Nephron (organoid): ENCODE measurements around the gene CPNE5.
A peak's percentile ranks its signal among the peaks of the same experiment; 100 is the strongest.

Experiments used
- H3K27ac Mint-ChIP-seq, 3 experiments: 2 replicates each; pipeline ENCODE4 v1.8.0; 2020; ENCODE audit warnings: mixed read lengths in 3 of 3, mild to moderate bottlenecking in 2 of 3, moderate library complexity in 1 of 3
- H3K27me3 Mint-ChIP-seq: 2 replicates; pipeline ENCODE4 v1.8.0; 2021; ENCODE audit warnings: low read depth, mild to moderate bottlenecking, moderate library complexity, mixed read lengths
- H3K36me3 Mint-ChIP-seq: 2 replicates; pipeline ENCODE4 v1.8.0; 2020; ENCODE audit warnings: low read depth, mixed read lengths
- H3K4me1 Mint-ChIP-seq: 2 replicates; pipeline ENCODE4 v1.8.0; 2020; ENCODE audit warnings: mixed read lengths
- H3K4me3 Mint-ChIP-seq, 3 experiments: 2 replicates each; pipeline ENCODE4 v1.8.0; 2020; ENCODE audit warnings: mild to moderate bottlenecking in 3 of 3, mixed read lengths in 3 of 3, moderate library complexity in 2 of 3
- H3K9me3 Mint-ChIP-seq: 2 replicates; pipeline ENCODE4 v1.8.0; 2020; ENCODE audit warnings: mixed read lengths
- CTCF ChIP-seq, 3 experiments: fragments of 200-600 bp; sonication (generic); IDR thresholded peaks; one replicate each; pipeline ENCODE4 v1.5.0; 2021; ENCODE audit warnings: antibody characterized with exemption in 3 of 3; ENCODE audit not compliant: unreplicated experiment in 3 of 3

The CPNE5 gene

DNA sequence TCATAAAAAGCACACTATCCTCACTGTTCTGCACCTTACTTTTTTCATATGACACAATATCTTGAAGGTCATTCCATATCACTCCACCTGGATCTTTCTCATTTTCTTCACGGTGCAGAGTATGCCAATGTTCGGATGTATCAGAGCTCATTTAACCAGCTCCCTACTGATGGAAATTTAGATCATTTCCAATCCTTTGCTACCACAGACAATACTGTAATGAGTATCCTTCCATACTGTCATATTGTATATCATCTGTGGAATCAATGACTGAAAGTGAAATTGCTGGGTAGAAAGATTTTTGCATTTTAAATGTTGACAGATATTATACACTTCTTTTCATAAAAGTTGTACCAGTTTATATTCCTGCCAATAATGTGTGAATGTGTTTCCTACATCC, 143.8 kb downstream of the CPNE5 start:
- no peaks in the 10 kb centered on the region for H3K9me3 Mint-ChIP-seq
- H3K27ac Mint-ChIP-seq = no peak overlapping the region
- H3K27me3 Mint-ChIP-seq = peaks cover 11% of the 10 kb centered on the region
- H3K4me1 Mint-ChIP-seq = no peaks in the 10 kb centered on the region
- no peaks in the 10 kb centered on the region for H3K36me3 Mint-ChIP-seq
- no peak overlapping the region for H3K4me3 Mint-ChIP-seq
- no peak for TF ChIP-seq CTCF (IDR thresholded peaks at IDR 0.05; ENCODE audit: unreplicated experiment in 3 of 3)

DNA sequence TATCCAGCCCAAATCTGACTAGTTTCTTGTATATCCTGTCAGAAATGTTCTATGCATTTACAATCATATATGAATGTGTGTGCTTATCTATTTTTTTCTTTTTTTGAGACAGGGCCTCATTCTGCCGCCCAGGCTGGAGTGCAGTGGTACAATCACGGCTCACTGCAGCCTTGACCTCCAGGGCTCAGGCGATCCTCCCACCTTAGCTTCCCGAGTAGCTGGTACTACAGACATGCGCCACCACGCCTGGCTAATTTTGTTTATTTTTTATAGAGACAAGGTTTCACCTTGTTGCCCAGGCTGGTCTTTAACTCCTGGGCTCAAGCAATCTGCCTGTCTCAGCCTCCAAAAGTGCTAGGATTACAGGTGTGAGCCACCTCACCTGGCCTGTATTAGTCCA, 144.6 kb downstream of the CPNE5 start:
- Mint-ChIP-seq H3K9me3 (no peaks in the 10 kb centered on the region), H3K27me3 (peaks cover 11% of the 10 kb centered on the region), H3K4me3 (no peak overlapping the region)

GRCh38 chr6:36692861-36693702, 146.2 kb downstream of the CPNE5 start:
- Mint-ChIP-seq H3K9me3 (no peaks in the 10 kb centered on the region), H3K27ac (no peak overlapping the region), H3K4me1 (no peaks in the 10 kb centered on the region), H3K36me3 (no peaks in the 10 kb centered on the region), H3K4me3 (no peak overlapping the region), H3K27me3 (peaks cover 1% of the 10 kb centered on the region)
- no peak for TF ChIP-seq CTCF (IDR thresholded peaks at IDR 0.05; ENCODE audit: unreplicated experiment in 3 of 3)

More for the DNA sequence above, 144.6 kb downstream of the CPNE5 start:
- H3K36me3 Mint-ChIP-seq = no peaks in the 10 kb centered on the region
- TF ChIP-seq CTCF (IDR thresholded peaks at IDR 0.05; ENCODE audit: unreplicated experiment in 3 of 3) = no peak
- peak overlapping the region in 1 of 3 experiments; percentile 17 for H3K27ac Mint-ChIP-seq
- no peaks in the 10 kb centered on the region for H3K4me1 Mint-ChIP-seq

DNA sequence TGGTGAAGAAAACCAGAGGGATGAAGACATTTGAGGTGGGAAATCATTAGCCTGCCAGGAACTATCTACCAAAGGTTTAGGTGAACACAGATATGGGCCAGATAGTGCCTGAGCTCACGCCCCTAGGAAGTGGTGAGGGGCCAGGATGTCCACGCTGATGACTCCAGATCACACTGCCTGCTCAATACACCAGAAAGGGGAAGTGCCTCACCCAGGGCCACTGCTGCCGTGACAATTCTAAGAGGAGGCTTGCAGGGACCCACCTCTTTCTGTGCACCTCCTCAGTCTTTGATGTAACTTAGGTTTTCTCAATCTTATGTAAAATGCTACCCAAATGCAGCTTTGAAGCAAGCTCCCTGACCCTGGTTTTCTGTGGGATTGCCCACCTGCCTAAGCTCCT, 147.0 kb downstream of the CPNE5 start:
- no peak for TF ChIP-seq CTCF (IDR thresholded peaks at IDR 0.05; ENCODE audit: unreplicated experiment in 3 of 3)
- H3K9me3 Mint-ChIP-seq = no peaks in the 10 kb centered on the region
- H3K36me3 Mint-ChIP-seq = no peaks in the 10 kb centered on the region
- no peak overlapping the region for H3K27ac Mint-ChIP-seq
- no peaks in the 10 kb centered on the region for H3K27me3 Mint-ChIP-seq
- H3K4me1 Mint-ChIP-seq = no peaks in the 10 kb centered on the region
- no peak overlapping the region for H3K4me3 Mint-ChIP-seq

GRCh38 chr6:36691612-36692011, 147.6 kb downstream of the CPNE5 start:
- no peaks in the 10 kb centered on the region for H3K4me1 Mint-ChIP-seq
- H3K36me3 Mint-ChIP-seq = no peaks in the 10 kb centered on the region
- H3K27ac Mint-ChIP-seq = no peak overlapping the region
- no peak for TF ChIP-seq CTCF (IDR thresholded peaks at IDR 0.05; ENCODE audit: unreplicated experiment in 3 of 3)
- H3K9me3 Mint-ChIP-seq = no peaks in the 10 kb centered on the region
- no peaks in the 10 kb centered on the region for H3K27me3 Mint-ChIP-seq
- H3K4me3 Mint-ChIP-seq = no peak overlapping the region

DNA sequence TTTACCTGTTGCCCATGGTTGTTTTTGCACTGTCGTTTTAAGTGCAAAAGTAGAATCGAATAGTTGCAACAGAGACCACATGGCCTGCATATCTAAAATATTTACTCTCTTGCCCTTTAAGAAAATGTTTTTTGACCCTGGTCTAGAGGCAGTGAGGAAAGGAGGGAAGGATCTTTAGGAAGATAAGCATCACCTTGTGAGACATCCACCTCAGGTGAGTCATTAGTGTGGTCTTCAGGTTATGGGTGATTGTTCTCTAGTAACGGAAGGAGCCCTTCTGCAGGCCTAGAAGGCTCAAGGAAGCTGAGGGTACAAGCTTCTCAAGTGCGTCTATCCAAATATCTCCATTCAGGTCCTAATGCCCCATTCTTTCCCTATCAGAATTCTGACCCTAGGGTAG, 148.2 kb downstream of the CPNE5 start:
- no peak overlapping the region for H3K4me3 Mint-ChIP-seq
- no peaks in the 10 kb centered on the region for H3K9me3 Mint-ChIP-seq

More for the DNA sequence above, 148.2 kb downstream of the CPNE5 start:
- TF ChIP-seq CTCF (IDR thresholded peaks at IDR 0.05; ENCODE audit: unreplicated experiment in 3 of 3) = no peak
- peaks cover under 1% of the 10 kb centered on the region for H3K36me3 Mint-ChIP-seq
- H3K27me3 Mint-ChIP-seq = no peaks in the 10 kb centered on the region
- no peaks in the 10 kb centered on the region for H3K4me1 Mint-ChIP-seq
- no peak overlapping the region for H3K27ac Mint-ChIP-seq
